BJ (cell line): ENCODE measurements around the gene PLXND1. TPM values are rescaled to one million over a fixed set of nuclear protein-coding genes. Genes with fewer than 3 reads are reported as not detected.

Experiments
- CTCF ChIA-PET: fragments of 350-600 bp; formaldehyde crosslinking; extraction: SDS; loops from one replicate; lab custom pipeline; 2021; ENCODE audit warnings: antibody characterized with exemption, inconsistent platforms; lab: Yijun Ruan, JAX
- POLR2A ChIA-PET: fragments of 300-600 bp; sonication (Branson Sonifier 250); formaldehyde crosslinking; extraction: SDS; loops from one replicate; lab custom pipeline; 2021; ENCODE audit warnings: antibody characterized with exemption; lab: Charles Lee
- DNase-seq: peaks from one replicate; pipeline ENCODE4 v3.0.0-alpha.2; 2011; ENCODE audit warnings: low read depth
- H3K27me3 ChIP-seq: 2 replicates; pipeline ENCODE4 v1.6.0; 2011; ENCODE audit warnings: low read length; ENCODE audit not compliant: control insufficient read depth, insufficient read depth
- H3K36me3 ChIP-seq: 2 replicates; pipeline ENCODE4 v1.5.1; 2011; ENCODE audit warnings: low read length; ENCODE audit not compliant: control insufficient read depth, insufficient read depth
- H3K4me3 ChIP-seq: 2 replicates; pipeline ENCODE4 v1.5.1; 2011; ENCODE audit warnings: low read depth, mild to moderate bottlenecking, control low read depth, low read length
- CTCF ChIP-seq: IDR thresholded peaks from 2 replicates; pipeline ENCODE4 v1.5.1; 2011; ENCODE audit warnings: low read depth, mild to moderate bottlenecking, control low read depth, inconsistent platforms, low read length, moderate library complexity; ENCODE audit not compliant: insufficient read depth
- polyA plus RNA-seq: library from polyadenylated mRNA; depleted of rRNA; stranded (reverse); fragments of >200 nt; gene quantifications from 2 replicates; pipeline ENCODE4 v1.2.3, GENCODE V29; 2011

The PLXND1 gene
- polyA plus RNA-seq, 1 experiment = 128 TPM

- POLR2A ChIA-PET = no interaction called here
- Histone ChIP-seq H3K4me3 (no peak overlapping the region), H3K27me3 (peaks cover 3% of the 10 kb centered on the region), H3K36me3 (no peaks in the 10 kb centered on the region)
- CTCF ChIA-PET = interaction anchor here (0.6 kb wide), 1 partner anchor 566 kb away, joined by 3 read pairs; no protein-coding TSS in a partner anchor
- no peak for TF ChIP-seq CTCF
- no peak for DNase-seq
These were observed 69.7 kb downstream of the PLXND1 start for GRCh38 chr3:129536804-129537203.

GRCh38 chr3:129536374-129536667 lies 70.2 kb downstream of the PLXND1 start:
- ChIA-PET POLR2A (no interaction called here), CTCF (no interaction called here)
- H3K27me3 ChIP-seq = peaks cover 3% of the 10 kb centered on the region
- H3K4me3 ChIP-seq = no peak overlapping the region
- H3K36me3 ChIP-seq = no peaks in the 10 kb centered on the region
- no peak for DNase-seq
- TF ChIP-seq CTCF = no peak

GRCh38 chr3:129535075-129535474 lies 71.4 kb downstream of the PLXND1 start:
- H3K36me3 ChIP-seq = no peaks in the 10 kb centered on the region
- no peak for TF ChIP-seq CTCF
- H3K27me3 ChIP-seq = peaks cover 3% of the 10 kb centered on the region
- no peak for DNase-seq
- ChIA-PET CTCF (interaction anchor here (1.5 to 2.0 kb wide), 2 partner anchors 12 to 14 kb away, joined by 4 to 5 read pairs; no protein-coding TSS in a partner anchor), POLR2A (interaction anchor here (0.7 kb wide), 1 partner anchor 577 kb away, joined by 4 read pairs; no protein-coding TSS in a partner anchor)
- H3K4me3 ChIP-seq = no peak overlapping the region

GRCh38 chr3:129534428-129535027 lies 71.9 kb downstream of the PLXND1 start:
- CTCF ChIA-PET = interaction anchor here (1.5 to 2.0 kb wide), 2 partner anchors 11 to 15 kb away, joined by 4 to 5 read pairs; no protein-coding TSS in a partner anchor
- H3K27me3 ChIP-seq = peaks cover 3% of the 10 kb centered on the region
- POLR2A ChIA-PET = interaction anchor here (0.7 kb wide), 1 partner anchor 577 kb away, joined by 4 read pairs; no protein-coding TSS in a partner anchor
- H3K36me3 ChIP-seq = no peaks in the 10 kb centered on the region
- no peak for TF ChIP-seq CTCF
- no peak for DNase-seq
- no peak overlapping the region for H3K4me3 ChIP-seq

DNA sequence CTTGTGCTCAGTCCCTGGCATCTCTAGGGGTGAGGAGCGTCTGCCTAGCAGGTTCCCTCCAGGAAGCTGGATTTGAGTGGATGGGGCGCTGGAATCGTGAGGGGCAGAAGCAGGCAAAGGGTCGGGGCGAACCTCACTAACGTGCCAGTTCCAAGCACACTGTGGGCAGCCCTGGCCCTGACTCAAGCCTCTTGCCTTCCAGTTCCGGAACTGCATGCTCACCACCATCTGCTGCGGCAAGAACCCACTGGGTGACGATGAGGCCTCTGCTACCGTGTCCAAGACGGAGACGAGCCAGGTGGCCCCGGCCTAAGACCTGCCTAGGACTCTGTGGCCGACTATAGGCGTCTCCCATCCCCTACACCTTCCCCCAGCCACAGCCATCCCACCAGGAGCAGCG lies 73.1 kb downstream of the PLXND1 start:
- ChIA-PET POLR2A (no interaction called here), CTCF (no interaction called here)
- H3K36me3 ChIP-seq = no peaks in the 10 kb centered on the region
- no peak overlapping the region for H3K4me3 ChIP-seq
- H3K27me3 ChIP-seq = peaks cover 3% of the 10 kb centered on the region
- no peak for TF ChIP-seq CTCF
- no peak for DNase-seq
